Brain microvascular endothelial cell (primary cell): ENCODE measurements around the gene PBX3.

Experiments
- DNase-seq: peaks from one replicate; pipeline ENCODE4 v3.0.0-alpha.2; 2020
- H3K27ac ChIP-seq: fragments of 250-450 bp; sonication (Bioruptor Pico); 2 replicates; pipeline ENCODE4 v1.5.1; 2020; ENCODE audit warnings: mild to moderate bottlenecking, moderate library complexity
- H3K27me3 ChIP-seq: fragments of 250-450 bp; sonication (Bioruptor Pico); replicated peaks from 2 replicates; pipeline ENCODE4 v1.5.1; 2020; ENCODE audit warnings: mild to moderate bottlenecking
- H3K36me3 ChIP-seq: fragments of 250-450 bp; sonication (Bioruptor Pico); replicated peaks from 2 replicates; pipeline ENCODE4 v1.5.1; 2020; ENCODE audit warnings: mild to moderate bottlenecking
- H3K4me3 ChIP-seq: 2 replicates; pipeline ENCODE4 v1.5.1; 2011; ENCODE audit warnings: low read depth, mild to moderate bottlenecking, control low read depth, low read length, moderate library complexity
- in situ Hi-C: cut with HindIII; loops from 2 replicates; pipeline ENCODE4 v1.10.0; 2017; ENCODE audit warnings: low sequenced_read_pairs, low pct_ligation_motif_present
- TF ChIP-seq, protein P1 (sequence below): IDR thresholded peaks from 2 replicates; pipeline ENCODE4 v1.5.1; 2011; ENCODE audit warnings: low read depth, mild to moderate bottlenecking, moderate library complexity, low read length, control low read depth, inconsistent platforms; ENCODE audit errors: missing control alignments

Gene PBX3

GRCh38 chr9:125971050-125971449 lies 223.9 kb downstream of the PBX3 start:
- in situ Hi-C loops: no loop called here
- peaks cover 3% of the 10 kb centered on the region for H3K36me3 ChIP-seq
- H3K27ac ChIP-seq: no peak overlapping the region
- TF ChIP-seq, protein P1, sequence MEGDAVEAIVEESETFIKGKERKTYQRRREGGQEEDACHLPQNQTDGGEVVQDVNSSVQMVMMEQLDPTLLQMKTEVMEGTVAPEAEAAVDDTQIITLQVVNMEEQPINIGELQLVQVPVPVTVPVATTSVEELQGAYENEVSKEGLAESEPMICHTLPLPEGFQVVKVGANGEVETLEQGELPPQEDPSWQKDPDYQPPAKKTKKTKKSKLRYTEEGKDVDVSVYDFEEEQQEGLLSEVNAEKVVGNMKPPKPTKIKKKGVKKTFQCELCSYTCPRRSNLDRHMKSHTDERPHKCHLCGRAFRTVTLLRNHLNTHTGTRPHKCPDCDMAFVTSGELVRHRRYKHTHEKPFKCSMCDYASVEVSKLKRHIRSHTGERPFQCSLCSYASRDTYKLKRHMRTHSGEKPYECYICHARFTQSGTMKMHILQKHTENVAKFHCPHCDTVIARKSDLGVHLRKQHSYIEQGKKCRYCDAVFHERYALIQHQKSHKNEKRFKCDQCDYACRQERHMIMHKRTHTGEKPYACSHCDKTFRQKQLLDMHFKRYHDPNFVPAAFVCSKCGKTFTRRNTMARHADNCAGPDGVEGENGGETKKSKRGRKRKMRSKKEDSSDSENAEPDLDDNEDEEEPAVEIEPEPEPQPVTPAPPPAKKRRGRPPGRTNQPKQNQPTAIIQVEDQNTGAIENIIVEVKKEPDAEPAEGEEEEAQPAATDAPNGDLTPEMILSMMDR: no peak
- no peak for DNase-seq
- H3K4me3 ChIP-seq: no peak overlapping the region
- no peaks in the 10 kb centered on the region for H3K27me3 ChIP-seq

- in situ Hi-C loops: no loop called here
- no peaks in the 10 kb centered on the region for H3K27me3 ChIP-seq
- H3K27ac ChIP-seq: no peak overlapping the region
- H3K36me3 ChIP-seq: no peaks in the 10 kb centered on the region
- TF ChIP-seq, protein P1: no peak
- DNase-seq: no peak
- H3K4me3 ChIP-seq: no peak overlapping the region
Observed at GRCh38 chr9:125972012-125972729, 225.0 kb downstream of the PBX3 start.

DNA sequence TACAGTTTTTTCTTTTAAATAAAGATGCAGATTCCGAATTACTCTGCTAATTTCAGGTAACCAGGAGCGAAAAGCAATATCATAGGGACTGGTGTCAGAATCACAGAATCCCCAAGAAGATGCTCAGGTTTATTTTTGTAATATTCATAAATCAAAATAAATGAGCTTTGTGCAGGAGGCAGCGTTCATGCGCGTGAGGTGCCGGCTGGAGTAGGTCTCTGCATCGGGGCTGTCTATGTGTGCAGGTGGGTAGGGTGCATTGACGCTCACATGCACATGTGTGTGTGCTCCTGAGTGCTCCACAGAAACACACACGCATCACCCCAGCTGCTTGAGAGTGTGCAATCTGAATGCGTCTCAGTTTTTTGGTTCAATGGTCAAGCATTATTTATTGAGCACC lies 226.4 kb downstream of the PBX3 start:
- Histone ChIP-seq H3K27ac (no peak overlapping the region), H3K27me3 (no peaks in the 10 kb centered on the region), H3K4me3 (no peak overlapping the region), H3K36me3 (no peaks in the 10 kb centered on the region)
- TF ChIP-seq, protein P1: no peak
- in situ Hi-C loops: no loop called here
- no peak for DNase-seq

DNA sequence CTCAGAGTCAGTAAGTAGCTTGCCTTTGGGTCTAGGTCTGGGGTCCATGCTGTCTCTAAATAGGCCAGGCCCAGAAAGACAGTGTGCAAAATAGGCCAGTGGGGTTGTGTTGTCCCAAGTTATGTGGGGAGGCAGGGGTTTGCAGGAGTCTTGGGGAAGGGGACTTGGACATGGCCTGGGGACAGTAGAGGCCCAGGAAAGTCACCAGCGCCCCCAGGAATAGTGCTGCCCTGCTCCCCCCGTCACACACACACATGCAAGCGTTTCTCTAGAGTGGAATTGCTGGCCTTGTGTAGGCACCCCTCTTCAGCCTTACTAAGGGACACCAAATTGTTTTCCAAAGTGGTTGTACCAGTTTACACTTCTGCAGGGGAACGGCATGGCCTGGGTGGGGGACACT lies 227.5 kb downstream of the PBX3 start:
- Histone ChIP-seq H3K27ac (no peak overlapping the region), H3K27me3 (no peaks in the 10 kb centered on the region), H3K36me3 (no peaks in the 10 kb centered on the region), H3K4me3 (no peak overlapping the region)
- TF ChIP-seq, protein P1: no peak
- DNase-seq: no peak
- in situ Hi-C loops: no loop called here

GRCh38 chr9:125977223-125977622 lies 230.1 kb downstream of the PBX3 start:
- in situ Hi-C loops: no loop called here
- no peak overlapping the region for H3K4me3 ChIP-seq

More at GRCh38 chr9:125977223-125977622, 230.1 kb downstream of the PBX3 start:
- TF ChIP-seq, protein P1: no peak
- DNase-seq: no peak
- Histone ChIP-seq H3K36me3 (no peaks in the 10 kb centered on the region), H3K27me3 (no peaks in the 10 kb centered on the region), H3K27ac (no peak overlapping the region)
